Measurements from ENCODE around the gene C6orf136.
A peak's percentile ranks its signal among the peaks of the same experiment; 100 is the strongest.

Gene C6orf136

GRCh38 chr6:30617565-30618269 is 29.2 kb upstream of the C6orf136 start, which contains the start of gene MRPS18B:
TSS of gene MRPS18B (plus strand) at chr6:30617840. CDS start at chr6:30617866, 26 bp downstream.
- peak within 1 kb of the TSS; percentile 28 for H2AFZ ChIP-seq (ENCODE audit: low read depth)
- H3K27me3 ChIP-seq (ENCODE audit: insufficient read depth, low read depth) = no peaks in the 10 kb centered on the region
- H3K4me2 ChIP-seq = peak within 1 kb of the TSS; percentile 87
- TF ChIP-seq CTCF (conservative IDR thresholded peaks at IDR 0.05; ENCODE audit: low read depth, low read length) = no peak
- peaks cover 28% of the 10 kb centered on the region for H3K4me1 ChIP-seq (ENCODE audit: low read depth, poor library complexity, severe bottlenecking)
- H4K20me1 ChIP-seq (ENCODE audit: insufficient read depth) = no peaks in the 10 kb centered on the region
- no peak within 1 kb of the TSS for H3K4me3 ChIP-seq (IDR thresholded peaks at IDR 0.05; ENCODE audit: insufficient read depth, low read depth, low read length)
- H3K79me2 ChIP-seq (ENCODE audit: insufficient read depth, low read depth) = peaks cover 58% of the 10 kb centered on the region
- H3K36me3 ChIP-seq (ENCODE audit: insufficient read depth) = peaks cover 10% of the 10 kb centered on the region; the same call in 1 of the 2 replicates
- H3K9ac ChIP-seq = peak within 1 kb of the TSS; percentile 98
- H3K27ac ChIP-seq = peak within 1 kb of the TSS; percentile 95

GRCh38 chr6:30618270-30618797 is 28.6 kb upstream of the C6orf136 start:
- Histone ChIP-seq H4K20me1 (ENCODE audit: insufficient read depth) (no peaks in the 10 kb centered on the region), H2AFZ (ENCODE audit: low read depth) (peak overlapping the region; percentile 28), H3K27ac (peak overlapping the region; percentile 95), H3K79me2 (ENCODE audit: insufficient read depth, low read depth) (peaks cover 54% of the 10 kb centered on the region), H3K4me1 (ENCODE audit: low read depth, poor library complexity, severe bottlenecking) (peaks cover 23% of the 10 kb centered on the region), H3K27me3 (ENCODE audit: insufficient read depth, low read depth) (no peaks in the 10 kb centered on the region), H3K9ac (peak overlapping the region; percentile 98), H3K36me3 (ENCODE audit: insufficient read depth) (peaks cover 10% of the 10 kb centered on the region; the same call in 1 of the 2 replicates), H3K4me2 (peak overlapping the region; percentile 86), H3K4me3 (IDR thresholded peaks at IDR 0.05; ENCODE audit: insufficient read depth, low read depth, low read length) (no peak overlapping the region)
- no peak for TF ChIP-seq CTCF (conservative IDR thresholded peaks at IDR 0.05; ENCODE audit: low read depth, low read length)

- Histone ChIP-seq H3K79me2 (ENCODE audit: insufficient read depth, low read depth) (peaks cover 43% of the 10 kb centered on the region), H3K4me2 (peak overlapping the region; percentile 86; the same call in 1 of the 2 replicates), H3K36me3 (ENCODE audit: insufficient read depth) (peaks cover 10% of the 10 kb centered on the region; the same call in 1 of the 2 replicates), H3K27ac (no peak overlapping the region), H3K9ac (no peak overlapping the region), H3K27me3 (ENCODE audit: insufficient read depth, low read depth) (no peaks in the 10 kb centered on the region), H4K20me1 (ENCODE audit: insufficient read depth) (no peaks in the 10 kb centered on the region), H3K4me1 (ENCODE audit: low read depth, poor library complexity, severe bottlenecking) (peaks cover 11% of the 10 kb centered on the region), H3K4me3 (IDR thresholded peaks at IDR 0.05; ENCODE audit: insufficient read depth, low read depth, low read length) (no peak overlapping the region), H2AFZ (ENCODE audit: low read depth) (no peak overlapping the region)
- TF ChIP-seq CTCF (conservative IDR thresholded peaks at IDR 0.05; ENCODE audit: low read depth, low read length) = no peak
Measured at GRCh38 chr6:30619561-30619960, 27.4 kb upstream of the C6orf136 start.

GRCh38 chr6:30625511-30625910 is 21.4 kb upstream of the C6orf136 start:
- Histone ChIP-seq H3K36me3 (ENCODE audit: insufficient read depth) (no peaks in the 10 kb centered on the region), H3K9ac (no peak overlapping the region), H3K4me2 (no peak overlapping the region), H3K27ac (no peak overlapping the region), H3K27me3 (ENCODE audit: insufficient read depth, low read depth) (no peaks in the 10 kb centered on the region), H2AFZ (ENCODE audit: low read depth) (no peak overlapping the region), H3K4me1 (ENCODE audit: low read depth, poor library complexity, severe bottlenecking) (no peaks in the 10 kb centered on the region), H3K79me2 (ENCODE audit: insufficient read depth, low read depth) (no peaks in the 10 kb centered on the region), H4K20me1 (ENCODE audit: insufficient read depth) (no peaks in the 10 kb centered on the region), H3K4me3 (IDR thresholded peaks at IDR 0.05; ENCODE audit: insufficient read depth, low read depth, low read length) (no peak overlapping the region)
- no peak for TF ChIP-seq CTCF (conservative IDR thresholded peaks at IDR 0.05; ENCODE audit: low read depth, low read length)

Data from KMS-11 (cell line).